ENCODE measurements around the gene TNFAIP8. TPM values are rescaled to one million over a fixed set of nuclear protein-coding genes. Genes with fewer than 3 reads are reported as not detected.

The TNFAIP8 gene
- total RNA-seq, 2 experiments from 2014 or later = 135 to 141 TPM

DNA sequence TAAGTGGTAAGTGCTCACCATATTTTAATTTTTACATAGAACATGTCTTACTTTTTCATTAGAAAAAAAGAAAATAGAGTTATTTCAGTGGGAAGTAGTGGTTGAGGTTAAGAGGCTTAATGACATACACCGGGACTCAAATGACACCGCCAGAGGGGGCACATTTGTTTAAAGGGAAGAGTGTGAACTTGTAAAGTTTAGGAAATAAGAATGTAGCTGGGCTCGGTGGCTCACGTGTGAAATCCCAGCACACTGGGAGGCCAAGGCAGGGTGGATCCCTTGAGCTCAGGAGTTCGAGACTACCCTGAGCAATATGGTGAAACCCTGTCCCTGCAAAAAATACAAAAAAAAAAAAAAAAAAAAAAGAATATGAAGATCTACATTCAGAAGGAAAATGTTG is 43.4 kb upstream of the TNFAIP8 start:
- Mint-ChIP-seq H3K9me3 (peaks cover 3% of the 10 kb centered on the region), H3K36me3 (ENCODE audit: low read depth) (peaks cover 48% of the 10 kb centered on the region), H3K4me1 (ENCODE audit: low read depth) (peaks cover 93% of the 10 kb centered on the region), H3K27ac (peak overlapping the region; percentile 81), H3K4me3 (no peak overlapping the region), H3K27me3 (no peaks in the 10 kb centered on the region)
- ChIA-PET POLR2A (interaction anchor here (0.8 to 2.1 kb wide), 7 partner anchors 10 to 44 kb away, joined by 3 to 9 read pairs (median 4); no protein-coding TSS in a partner anchor), CTCF (interaction anchor here (1.0 to 7.1 kb wide), 13 partner anchors 9 to 325 kb away, joined by 3 to 92 read pairs (median 4); partner anchors contain the start of gene DTWD2)
- DNase-seq = no peak
- intact Hi-C loops (cut with micrococcal nuclease) = no loop called here
- ATAC-seq = no peak
- TF ChIP-seq, protein P1, sequence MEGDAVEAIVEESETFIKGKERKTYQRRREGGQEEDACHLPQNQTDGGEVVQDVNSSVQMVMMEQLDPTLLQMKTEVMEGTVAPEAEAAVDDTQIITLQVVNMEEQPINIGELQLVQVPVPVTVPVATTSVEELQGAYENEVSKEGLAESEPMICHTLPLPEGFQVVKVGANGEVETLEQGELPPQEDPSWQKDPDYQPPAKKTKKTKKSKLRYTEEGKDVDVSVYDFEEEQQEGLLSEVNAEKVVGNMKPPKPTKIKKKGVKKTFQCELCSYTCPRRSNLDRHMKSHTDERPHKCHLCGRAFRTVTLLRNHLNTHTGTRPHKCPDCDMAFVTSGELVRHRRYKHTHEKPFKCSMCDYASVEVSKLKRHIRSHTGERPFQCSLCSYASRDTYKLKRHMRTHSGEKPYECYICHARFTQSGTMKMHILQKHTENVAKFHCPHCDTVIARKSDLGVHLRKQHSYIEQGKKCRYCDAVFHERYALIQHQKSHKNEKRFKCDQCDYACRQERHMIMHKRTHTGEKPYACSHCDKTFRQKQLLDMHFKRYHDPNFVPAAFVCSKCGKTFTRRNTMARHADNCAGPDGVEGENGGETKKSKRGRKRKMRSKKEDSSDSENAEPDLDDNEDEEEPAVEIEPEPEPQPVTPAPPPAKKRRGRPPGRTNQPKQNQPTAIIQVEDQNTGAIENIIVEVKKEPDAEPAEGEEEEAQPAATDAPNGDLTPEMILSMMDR (IDR thresholded peaks at IDR 0.05) = no peak

DNA sequence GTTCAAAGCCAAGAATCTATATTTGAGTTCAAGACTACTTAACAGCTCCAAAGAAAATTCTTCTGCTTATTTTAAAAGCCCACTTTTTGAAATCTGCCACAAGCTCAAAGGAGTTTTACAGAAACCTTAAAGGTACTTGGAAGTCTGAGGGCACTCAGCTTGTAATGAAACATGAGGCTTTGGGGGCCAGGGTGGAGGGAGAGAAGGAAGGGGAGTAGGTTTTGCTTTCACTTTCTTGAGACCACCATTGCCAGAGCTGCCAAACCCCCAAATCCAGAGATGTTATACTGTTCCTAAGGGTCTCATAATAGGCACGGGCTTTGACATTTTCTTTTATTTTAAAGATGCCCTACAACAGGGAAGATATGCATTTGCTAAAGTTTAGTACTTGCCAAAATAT is 42.6 kb upstream of the TNFAIP8 start:
- H3K27me3 Mint-ChIP-seq = no peaks in the 10 kb centered on the region
- ChIA-PET CTCF (interaction anchor here (0.9 to 7.1 kb wide), 12 partner anchors 9 to 325 kb away, joined by 3 to 92 read pairs (median 4); partner anchors contain the start of gene DTWD2), POLR2A (interaction anchor here (1.2 to 2.1 kb wide), 4 partner anchors 9 to 43 kb away, joined by 3 to 9 read pairs (median 4); no protein-coding TSS in a partner anchor)
- H3K9me3 Mint-ChIP-seq = peaks cover 3% of the 10 kb centered on the region
- TF ChIP-seq, protein P1 (IDR thresholded peaks at IDR 0.05) = no peak
- ATAC-seq (no peak), DNase-seq (peak; percentile 34)
- H3K4me3 Mint-ChIP-seq = peak overlapping the region; percentile 47
- H3K36me3 Mint-ChIP-seq (ENCODE audit: low read depth) = peaks cover 50% of the 10 kb centered on the region
- H3K27ac Mint-ChIP-seq = peak overlapping the region; percentile 81
- intact Hi-C loops (cut with micrococcal nuclease) = no loop called here
- H3K4me1 Mint-ChIP-seq (ENCODE audit: low read depth) = peaks cover 92% of the 10 kb centered on the region

DNA sequence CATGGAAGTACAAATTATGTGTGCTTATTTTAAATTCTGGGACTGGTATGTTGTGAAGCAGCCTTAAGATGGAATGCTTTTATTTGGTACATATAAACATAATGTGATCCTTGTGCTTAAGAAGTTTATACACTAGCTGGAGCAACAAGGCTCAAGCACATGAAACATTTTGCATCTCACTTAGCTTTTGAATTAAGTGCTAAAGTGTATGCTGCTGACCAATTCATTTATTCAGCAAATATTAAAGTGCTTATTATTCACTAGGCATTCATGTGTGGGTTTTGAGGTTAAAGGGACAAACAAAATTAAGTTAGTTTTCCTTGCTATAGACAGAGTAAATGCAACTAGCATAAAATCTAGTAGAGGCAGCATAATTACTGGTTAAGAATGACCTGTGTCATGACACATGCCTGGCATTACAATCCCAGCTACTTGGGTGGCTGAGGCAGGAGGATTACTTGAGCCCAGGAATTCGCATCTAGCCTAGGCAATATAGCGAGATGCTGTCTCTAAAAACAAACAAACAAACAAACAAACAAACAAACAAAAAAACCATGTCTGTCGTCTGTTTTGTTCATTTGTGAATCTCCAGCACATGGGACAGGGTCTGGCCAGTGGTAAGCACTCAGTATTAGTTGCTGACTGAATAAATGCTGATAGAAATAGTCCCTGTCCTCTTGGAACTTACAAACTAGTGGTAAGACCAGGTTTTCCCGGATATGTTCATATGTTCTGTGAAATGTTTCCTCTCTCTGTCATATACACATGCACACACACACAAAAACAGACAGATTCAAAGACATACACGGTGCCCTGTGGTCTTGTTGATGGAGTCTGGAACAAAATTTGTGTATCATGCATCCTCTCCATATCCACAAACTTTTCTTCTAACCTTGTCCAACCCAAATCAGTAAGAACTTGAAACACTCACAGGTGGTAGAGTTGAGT is 41.9 kb upstream of the TNFAIP8 start:
- TF ChIP-seq, protein P1 (IDR thresholded peaks at IDR 0.05) = no peak
- H3K4me1 Mint-ChIP-seq (ENCODE audit: low read depth) = peaks cover 93% of the 10 kb centered on the region
- intact Hi-C loops (cut with micrococcal nuclease) = no loop called here
- ChIA-PET POLR2A (interaction anchor here (0.9 to 2.4 kb wide), 9 partner anchors 8 to 245 kb away, joined by 3 to 9 read pairs (median 5); no protein-coding TSS in a partner anchor), CTCF (interaction anchor here (0.9 to 7.1 kb wide), 12 partner anchors 10 to 326 kb away, joined by 3 to 92 read pairs (median 4); partner anchors contain the start of gene DTWD2)
- peaks cover 3% of the 10 kb centered on the region for H3K9me3 Mint-ChIP-seq
- H3K27me3 Mint-ChIP-seq = no peaks in the 10 kb centered on the region
- no peak overlapping the region for H3K4me3 Mint-ChIP-seq
- peak overlapping the region; percentile 81 for H3K27ac Mint-ChIP-seq
- H3K36me3 Mint-ChIP-seq (ENCODE audit: low read depth) = peaks cover 51% of the 10 kb centered on the region
- ATAC-seq = no peak
- DNase-seq = no peak

DNA sequence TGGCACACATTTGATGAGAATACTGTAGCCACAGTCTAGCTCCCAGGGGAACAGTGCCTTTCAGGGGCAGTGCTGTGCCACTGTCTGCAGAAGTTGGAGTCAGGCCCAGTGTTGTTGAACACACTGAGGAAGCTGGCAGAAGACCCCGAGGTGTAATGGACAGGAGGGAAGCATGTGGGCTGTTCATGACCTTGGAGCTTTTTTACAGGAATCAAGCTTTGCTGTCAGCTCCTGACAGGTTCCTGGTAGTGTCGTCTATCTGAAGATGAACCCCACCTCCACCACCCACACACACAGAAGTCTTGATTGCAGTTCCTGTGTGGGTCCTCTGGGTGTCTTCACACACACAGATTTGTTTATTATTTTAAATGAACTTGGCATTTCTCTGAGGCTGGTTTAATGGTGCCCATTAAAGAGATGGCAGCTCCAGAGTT is 40.3 kb upstream of the TNFAIP8 start:
- peak; percentile 84 for DNase-seq

More for the DNA sequence above, 40.3 kb upstream of the TNFAIP8 start:
- peak; percentile 79 for ATAC-seq
- intact Hi-C loops (cut with micrococcal nuclease) = loop anchor here (5.0 kb wide), 1 partner anchor 97 kb away; no protein-coding TSS in a partner anchor
- Mint-ChIP-seq H3K4me3 (peak overlapping the region; percentile 38), H3K27me3 (no peaks in the 10 kb centered on the region), H3K27ac (peak overlapping the region; percentile 81), H3K9me3 (peaks cover 1% of the 10 kb centered on the region), H3K36me3 (ENCODE audit: low read depth) (peaks cover 52% of the 10 kb centered on the region), H3K4me1 (ENCODE audit: low read depth) (peaks cover 93% of the 10 kb centered on the region)
- TF ChIP-seq, protein P1 (IDR thresholded peaks at IDR 0.05) = peak; percentile 70
- POLR2A ChIA-PET = interaction anchor here (0.6 to 2.4 kb wide), 22 partner anchors 8 to 86 kb away, joined by 3 to 9 read pairs (median 6); partner anchors contain the start of gene TNFAIP8
- CTCF ChIA-PET = interaction anchor here (0.7 to 7.1 kb wide), 35 partner anchors 8 to 327 kb away, joined by 3 to 92 read pairs (median 7); partner anchors contain the start of gene DTWD2

All from activated CD8-positive, alpha-beta T cell treated with anti-CD3 and anti-CD28 coated beads for 36 hours (primary cell).